ENCODE data around the gene SESTD1. TPM values are rescaled to one million over a fixed set of nuclear protein-coding genes. Genes with fewer than 3 reads are reported as not detected.

The SESTD1 gene
- total RNA-seq, 1 donor from 2014 or later, result 92.4 TPM

GRCh38 chr2:179071810-179072355, 192.7 kb downstream of the SESTD1 start:
- peaks cover 7% of the 10 kb centered on the region for H3K27me3 Mint-ChIP-seq (ENCODE audit: unreplicated experiment)
- peaks cover 10% of the 10 kb centered on the region for H3K4me1 Mint-ChIP-seq (ENCODE audit: unreplicated experiment)
- H3K4me3 Mint-ChIP-seq (ENCODE audit: unreplicated experiment), result no peak overlapping the region
- peaks cover 6% of the 10 kb centered on the region for H3K36me3 Mint-ChIP-seq (ENCODE audit: low read depth, unreplicated experiment)
- no peak overlapping the region for H3K27ac Mint-ChIP-seq (ENCODE audit: unreplicated experiment)
- H3K9me3 Mint-ChIP-seq (ENCODE audit: unreplicated experiment), result no peaks in the 10 kb centered on the region
- no peak for DNase-seq (ENCODE audit: low spot score)
- no peak for TF ChIP-seq CTCF (IDR thresholded peaks at IDR 0.05; ENCODE audit: unreplicated experiment)

DNA sequence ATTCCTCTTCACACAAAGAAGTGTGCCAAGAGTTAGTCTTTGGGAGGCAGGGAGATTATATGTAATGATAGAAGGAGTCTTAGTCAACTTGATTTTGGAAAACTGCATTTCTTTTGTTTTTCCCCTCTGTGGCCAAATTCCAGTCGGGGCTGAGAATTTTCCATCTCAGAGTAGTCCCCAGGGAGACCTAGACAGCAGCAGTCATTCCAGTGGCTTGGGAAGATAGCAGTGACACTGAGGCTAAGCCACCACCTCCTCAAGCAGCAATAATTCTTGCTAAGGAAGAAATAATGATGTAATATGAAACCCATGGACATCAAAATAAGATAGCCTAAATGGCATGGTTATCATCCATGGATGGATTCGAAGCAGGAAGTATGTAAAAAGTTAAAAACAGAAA, 193.7 kb downstream of the SESTD1 start:
- Mint-ChIP-seq H3K4me3 (ENCODE audit: unreplicated experiment) (no peak overlapping the region), H3K27ac (ENCODE audit: unreplicated experiment) (no peak overlapping the region), H3K9me3 (ENCODE audit: unreplicated experiment) (no peaks in the 10 kb centered on the region), H3K27me3 (ENCODE audit: unreplicated experiment) (peaks cover 7% of the 10 kb centered on the region), H3K4me1 (ENCODE audit: unreplicated experiment) (peaks cover 10% of the 10 kb centered on the region), H3K36me3 (ENCODE audit: low read depth, unreplicated experiment) (peaks cover 6% of the 10 kb centered on the region)
- no peak for DNase-seq (ENCODE audit: low spot score)
- no peak for TF ChIP-seq CTCF (IDR thresholded peaks at IDR 0.05; ENCODE audit: unreplicated experiment)

DNA sequence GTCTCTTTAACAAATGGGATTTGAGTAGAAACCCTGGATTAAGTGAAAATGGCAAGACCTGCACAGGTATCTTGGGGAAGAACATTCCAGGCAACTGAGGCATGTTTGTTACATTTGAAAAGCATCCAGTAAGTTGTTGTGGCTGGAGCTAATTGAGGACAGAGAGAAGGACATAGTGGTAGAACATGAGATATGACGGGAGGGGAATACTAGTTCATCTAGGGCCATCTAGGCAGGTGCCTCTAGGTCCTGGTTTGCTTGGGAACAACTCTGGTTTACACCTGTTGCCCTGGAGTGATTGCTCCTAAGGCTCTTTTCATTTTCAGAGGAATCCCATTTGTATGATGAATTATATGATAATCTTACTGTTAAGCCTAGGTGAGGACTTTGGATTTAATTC, 194.9 kb downstream of the SESTD1 start:
- no peak for DNase-seq (ENCODE audit: low spot score)
- no peak for TF ChIP-seq CTCF (IDR thresholded peaks at IDR 0.05; ENCODE audit: unreplicated experiment)
- peaks cover 7% of the 10 kb centered on the region for H3K27me3 Mint-ChIP-seq (ENCODE audit: unreplicated experiment)
- no peak overlapping the region for H3K27ac Mint-ChIP-seq (ENCODE audit: unreplicated experiment)
- H3K36me3 Mint-ChIP-seq (ENCODE audit: low read depth, unreplicated experiment), result peaks cover 5% of the 10 kb centered on the region
- peaks cover 10% of the 10 kb centered on the region for H3K4me1 Mint-ChIP-seq (ENCODE audit: unreplicated experiment)
- no peaks in the 10 kb centered on the region for H3K9me3 Mint-ChIP-seq (ENCODE audit: unreplicated experiment)
- no peak overlapping the region for H3K4me3 Mint-ChIP-seq (ENCODE audit: unreplicated experiment)

GRCh38 chr2:179068991-179069643, 195.5 kb downstream of the SESTD1 start:
- H3K4me3 Mint-ChIP-seq (ENCODE audit: unreplicated experiment), result no peak overlapping the region
- H3K36me3 Mint-ChIP-seq (ENCODE audit: low read depth, unreplicated experiment), result peaks cover 3% of the 10 kb centered on the region
- peaks cover 10% of the 10 kb centered on the region for H3K4me1 Mint-ChIP-seq (ENCODE audit: unreplicated experiment)
- DNase-seq (ENCODE audit: low spot score), result no peak
- no peaks in the 10 kb centered on the region for H3K9me3 Mint-ChIP-seq (ENCODE audit: unreplicated experiment)
- no peak for TF ChIP-seq CTCF (IDR thresholded peaks at IDR 0.05; ENCODE audit: unreplicated experiment)
- peaks cover 7% of the 10 kb centered on the region for H3K27me3 Mint-ChIP-seq (ENCODE audit: unreplicated experiment)
- H3K27ac Mint-ChIP-seq (ENCODE audit: unreplicated experiment), result no peak overlapping the region

DNA sequence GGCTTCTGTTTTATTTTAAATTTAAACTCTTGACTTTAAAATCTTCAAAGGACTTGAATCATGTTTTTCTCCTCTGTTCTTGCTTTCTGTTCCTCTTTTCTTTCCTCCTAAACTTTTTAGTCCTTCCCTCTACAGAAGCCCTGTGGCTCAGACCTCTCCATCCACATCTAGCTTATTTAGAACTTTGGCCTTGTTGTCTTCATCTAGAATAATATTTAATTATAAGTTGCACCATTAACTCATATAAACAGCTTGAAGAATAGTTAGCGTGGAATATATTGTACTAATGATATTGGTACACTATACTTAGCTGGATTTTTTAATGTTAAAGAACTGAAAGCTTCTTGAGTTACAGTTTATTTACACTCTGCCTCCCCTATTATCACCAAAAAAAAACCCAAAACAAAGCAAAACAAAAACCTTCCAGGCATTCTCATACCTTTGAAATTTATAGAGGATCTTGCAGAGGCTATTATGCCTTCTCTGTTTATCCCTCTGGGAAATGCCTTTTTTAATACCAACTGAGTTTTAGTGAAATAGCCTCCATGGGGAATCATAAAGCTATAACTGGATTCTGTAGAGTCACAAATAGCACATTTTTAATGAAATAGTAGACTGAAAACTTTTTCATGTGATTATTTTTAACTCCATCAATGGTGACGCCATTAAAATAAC, 205.5 kb downstream of the SESTD1 start:
- peaks cover 5% of the 10 kb centered on the region for H3K4me1 Mint-ChIP-seq (ENCODE audit: unreplicated experiment)
- no peaks in the 10 kb centered on the region for H3K36me3 Mint-ChIP-seq (ENCODE audit: low read depth, unreplicated experiment)
- H3K27me3 Mint-ChIP-seq (ENCODE audit: unreplicated experiment), result peaks cover 2% of the 10 kb centered on the region
- no peaks in the 10 kb centered on the region for H3K9me3 Mint-ChIP-seq (ENCODE audit: unreplicated experiment)
- no peak for DNase-seq (ENCODE audit: low spot score)
- H3K27ac Mint-ChIP-seq (ENCODE audit: unreplicated experiment), result no peak overlapping the region
- TF ChIP-seq CTCF (IDR thresholded peaks at IDR 0.05; ENCODE audit: unreplicated experiment), result no peak
- no peak overlapping the region for H3K4me3 Mint-ChIP-seq (ENCODE audit: unreplicated experiment)
